HUDEP-2 (cell line): ENCODE data around the gene SPINK2.

Experiments
- DNase-seq, 76 experiments: peaks; one replicate each; lab custom pipeline; 2025; ENCODE audit not compliant: unreplicated experiment in 76 of 76; lab: John Stamatoyannopoulos, UW

SPINK2 gene

DNA sequence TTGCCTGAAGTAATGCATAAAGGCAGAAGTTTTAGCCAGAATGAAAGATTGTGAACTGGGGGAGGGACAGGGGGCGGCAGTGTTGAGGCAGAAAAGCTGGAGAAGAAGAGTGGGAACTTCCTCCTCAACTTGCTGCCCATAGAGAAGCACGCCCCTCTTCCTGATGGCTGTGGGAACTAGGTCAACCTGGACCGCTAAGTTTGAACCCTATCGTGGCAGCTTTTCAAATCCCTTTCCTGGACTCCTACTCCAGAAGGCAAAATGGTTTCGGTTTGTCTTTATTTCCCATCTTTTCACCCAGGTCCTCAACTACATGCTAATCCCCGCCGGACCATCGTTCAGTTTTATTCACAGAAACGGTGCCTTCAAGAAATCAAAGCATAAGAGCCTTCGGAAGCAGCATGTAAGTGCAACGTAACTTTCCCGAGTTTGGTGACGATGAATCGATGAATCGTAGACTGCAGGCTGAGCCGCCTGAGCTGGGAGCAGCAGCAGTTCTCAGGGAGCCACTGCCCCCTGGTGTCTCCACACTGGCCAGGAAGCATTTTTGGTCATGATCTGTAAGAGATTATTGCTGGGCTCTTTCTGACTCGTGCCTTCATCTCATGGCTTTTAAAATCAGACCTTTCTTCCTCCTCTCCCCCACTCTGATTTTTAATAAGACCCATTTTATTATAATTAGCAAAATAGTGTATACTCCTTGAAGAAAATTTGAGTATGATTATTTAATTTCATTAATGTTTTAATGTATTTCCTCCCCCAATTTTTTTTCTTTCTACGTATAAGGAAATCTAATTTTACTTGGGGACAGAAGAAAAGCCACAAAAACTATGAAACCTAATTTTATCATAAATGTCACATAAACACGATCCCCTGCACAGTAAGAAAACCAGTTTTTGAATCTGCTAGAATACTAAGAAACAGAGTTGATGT lies 21.4 kb downstream of the SPINK2 start:
- peak in 71 of 76 experiments; percentile 2 to 78 (median 49) for DNase-seq

- DNase-seq, result no peak
Observed at GRCh38 chr4:56799161-56799759, 22.2 kb downstream of the SPINK2 start.

GRCh38 chr4:56796211-56796610 lies 25.3 kb downstream of the SPINK2 start:
- DNase-seq, result no peak

GRCh38 chr4:56791316-56791715 lies 30.2 kb downstream of the SPINK2 start:
- DNase-seq, result no peak

GRCh38 chr4:56790691-56791091 lies 30.8 kb downstream of the SPINK2 start:
- no peak for DNase-seq

DNA sequence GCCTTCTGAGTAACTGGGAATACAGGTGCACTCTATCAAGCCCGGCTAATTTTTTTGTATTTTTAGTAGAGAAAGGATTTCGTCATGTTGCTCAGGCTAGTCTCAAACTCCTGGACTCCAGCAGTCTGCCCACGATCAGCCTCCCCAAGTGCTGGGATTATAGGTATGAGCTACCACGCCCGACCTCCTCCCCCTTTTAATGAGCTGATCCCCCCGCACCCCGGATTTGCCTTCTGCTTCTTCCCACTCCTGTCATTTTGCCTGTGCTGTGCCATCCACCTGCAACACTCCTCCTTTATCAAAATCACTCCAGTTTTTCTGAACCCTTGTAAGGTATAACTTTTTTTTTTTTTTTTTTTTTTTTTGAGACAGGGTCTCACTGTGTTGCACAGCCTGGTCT lies 33.4 kb downstream of the SPINK2 start:
- no peak for DNase-seq

DNA sequence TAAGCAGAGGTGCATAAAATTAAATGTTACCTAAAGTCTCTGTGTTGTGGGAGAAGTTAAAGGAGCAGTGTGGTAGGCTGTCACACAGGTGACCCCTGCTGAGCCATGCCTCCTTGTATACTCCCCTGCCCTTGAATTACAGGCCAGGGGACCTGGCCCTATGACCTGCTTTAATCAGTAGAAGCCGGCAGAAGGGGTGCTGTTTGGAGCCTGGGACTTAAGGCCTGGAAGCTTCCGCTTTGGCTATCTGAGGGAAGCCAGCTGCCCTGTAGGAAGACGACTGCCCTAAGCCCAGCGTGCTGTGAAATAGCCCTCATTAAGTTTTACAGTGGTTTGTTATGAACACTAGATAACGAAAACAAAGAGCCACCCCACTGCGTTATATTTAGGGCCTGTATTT lies 34.1 kb downstream of the SPINK2 start:
- DNase-seq, result no peak

GRCh38 chr4:56786955-56787354 lies 34.5 kb downstream of the SPINK2 start:
- DNase-seq, result no peak

DNA sequence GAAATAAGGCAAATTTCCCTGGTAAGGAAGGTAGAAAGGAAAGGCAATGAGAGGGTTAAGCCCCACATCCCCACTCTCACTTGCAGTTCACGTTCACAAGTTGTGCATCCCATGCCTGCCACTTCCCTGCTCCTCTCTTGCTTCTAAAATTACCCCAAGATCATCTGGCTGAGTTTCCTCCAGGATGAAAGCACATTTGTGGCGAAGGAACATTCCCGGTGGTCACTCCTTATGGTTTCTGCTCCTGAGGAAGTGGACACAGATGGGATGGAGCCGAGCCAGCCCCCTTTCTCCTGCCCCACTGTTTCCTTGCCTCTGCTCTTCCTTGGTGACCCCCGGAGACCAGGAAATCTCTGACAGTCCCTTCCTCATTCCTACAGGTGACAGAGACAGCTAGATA lies 37.5 kb downstream of the SPINK2 start:
- no peak for DNase-seq

GRCh38 chr4:56782019-56782418 lies 39.5 kb downstream of the SPINK2 start:
- DNase-seq, result no peak

DNA sequence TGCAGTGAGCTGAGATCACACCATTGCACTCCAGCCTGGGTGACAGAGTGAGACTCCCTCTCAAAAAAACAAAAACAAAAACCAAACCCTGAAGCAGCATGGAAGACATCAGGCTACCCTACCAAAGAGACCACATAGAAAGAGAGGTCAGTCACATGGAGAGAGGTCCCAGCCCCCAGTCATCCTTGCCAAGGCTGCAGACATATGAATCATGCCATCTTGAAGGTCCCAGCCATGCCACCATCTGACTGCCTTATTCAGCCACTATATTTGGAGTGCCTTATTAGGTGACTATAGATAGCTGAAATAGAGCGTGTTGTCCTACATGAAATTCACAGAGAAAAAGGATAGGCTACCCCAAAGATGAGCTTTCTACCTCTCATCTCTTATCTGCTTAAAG lies 48.2 kb downstream of the SPINK2 start:
- no peak for DNase-seq

- no peak for DNase-seq
Observed at GRCh38 chr4:56772134-56772533, 49.4 kb downstream of the SPINK2 start.

GRCh38 chr4:56768763-56769162 lies 52.7 kb downstream of the SPINK2 start:
- DNase-seq, result no peak

GRCh38 chr4:56768316-56768715 lies 53.2 kb downstream of the SPINK2 start:
- DNase-seq, result no peak

GRCh38 chr4:56767567-56767966 lies 53.9 kb downstream of the SPINK2 start:
- no peak for DNase-seq

DNA sequence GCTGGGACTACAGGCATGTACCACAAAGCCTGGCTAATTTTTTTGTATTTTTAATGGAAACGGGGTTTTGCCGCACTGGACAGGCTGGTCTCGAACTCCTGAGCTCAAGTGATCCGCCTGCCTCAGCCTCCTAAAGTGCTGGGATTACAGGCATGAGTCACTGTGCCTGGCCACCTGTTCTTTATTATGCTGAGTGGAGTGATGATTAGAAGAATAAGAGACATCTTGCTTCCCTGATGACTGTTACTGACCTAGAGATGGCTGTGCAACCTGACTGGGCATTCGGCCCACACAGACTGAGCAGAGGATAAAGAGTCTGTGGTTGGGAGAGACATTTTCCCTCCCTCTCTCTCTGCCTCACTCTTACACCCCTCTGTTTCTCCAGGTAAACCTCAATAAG lies 56.7 kb downstream of the SPINK2 start:
- no peak for DNase-seq

- DNase-seq, result no peak
Observed at GRCh38 chr4:56764223-56764622, 57.3 kb downstream of the SPINK2 start.

DNA sequence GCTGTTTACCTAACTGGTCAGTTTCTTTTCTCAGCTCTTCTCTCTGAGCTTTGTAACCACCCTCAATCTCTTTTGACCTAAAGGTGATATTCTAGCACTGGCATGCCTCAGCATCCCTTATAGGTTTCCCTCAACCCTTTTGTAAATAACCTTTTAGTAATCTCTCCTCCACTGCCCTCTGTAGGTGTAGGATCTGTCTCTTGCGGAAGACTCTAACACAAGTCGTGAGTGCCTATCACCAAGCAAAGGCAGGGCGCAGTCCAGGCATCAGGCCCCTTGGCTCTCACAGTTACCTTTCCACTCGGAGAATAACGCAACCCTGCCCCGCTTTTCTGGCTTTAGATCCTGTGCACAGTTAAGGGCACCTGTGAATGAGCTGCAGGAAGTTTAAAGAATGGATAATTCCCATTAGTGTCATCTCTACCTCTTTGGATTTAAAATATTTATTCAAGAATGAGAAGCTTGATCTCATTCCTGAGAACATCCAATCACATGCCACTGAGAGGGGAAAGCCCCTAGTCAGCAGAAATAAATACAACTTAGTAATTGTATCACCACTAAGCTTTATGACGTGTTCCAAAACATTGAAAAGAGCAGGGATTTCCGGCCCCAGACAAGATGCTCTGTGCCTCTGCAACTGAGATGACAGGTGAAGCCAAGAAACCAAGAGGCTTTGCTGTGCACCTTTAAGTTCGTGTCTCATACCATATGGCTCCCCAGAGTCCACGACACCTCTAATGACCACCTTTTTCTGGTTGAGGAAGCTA lies 58.8 kb downstream of the SPINK2 start:
- DNase-seq, result no peak

- no peak for DNase-seq
Observed at GRCh38 chr4:56760183-56760582, 61.3 kb downstream of the SPINK2 start.
